Esophagus mucosa (tissue), 1 donor: Measurements from ENCODE around the gene SEMA6A. TPM values are rescaled to one million over a fixed set of nuclear protein-coding genes. Genes with fewer than 3 reads are reported as not detected.

Source experiments
- ATAC-seq: fragments of 200-7000 bp; cut with Tn5 transposase; one replicate; pipeline ENCODE4 v1.9.1; 2020
- total RNA-seq: library from RNA; stranded (reverse); gene quantifications from one replicate; pipeline ENCODE4 v1.2.4, GENCODE V29; 2023
- donor health status: DM: yes; HTN: yes; CAD: no.

The SEMA6A gene
- total RNA-seq, 1 donor from 2014 or later: 6.1 TPM

- peak; percentile 76 for ATAC-seq
Observed at GRCh38 chr5:116576053-116576713, 1.6 kb upstream of the SEMA6A start.

GRCh38 chr5:116575326-116576052 lies 866 bp upstream of the SEMA6A start:
- ATAC-seq: peak; percentile 64

GRCh38 chr5:116573702-116574366 lies 789 bp downstream of the SEMA6A start:
- no peak for ATAC-seq

- no peak for ATAC-seq
Observed at GRCh38 chr5:116573279-116573701, 1.3 kb downstream of the SEMA6A start.

- ATAC-seq: no peak
Observed at GRCh38 chr5:116572350-116573278, 2.0 kb downstream of the SEMA6A start.

GRCh38 chr5:116571568-116572349 lies 2.9 kb downstream of the SEMA6A start:
- no peak for ATAC-seq

- no peak for ATAC-seq
Observed at GRCh38 chr5:116569999-116570398, 4.6 kb downstream of the SEMA6A start.

- ATAC-seq: no peak
Observed at GRCh38 chr5:116567106-116567505, 7.5 kb downstream of the SEMA6A start.

GRCh38 chr5:116566251-116566650 lies 8.4 kb downstream of the SEMA6A start:
- ATAC-seq: no peak

- no peak for ATAC-seq
Observed at GRCh38 chr5:116564756-116565490, 9.7 kb downstream of the SEMA6A start.

GRCh38 chr5:116564312-116564711 lies 10.3 kb downstream of the SEMA6A start:
- ATAC-seq: no peak

GRCh38 chr5:116563736-116564308 lies 10.8 kb downstream of the SEMA6A start:
- no peak for ATAC-seq

- ATAC-seq: no peak
Observed at GRCh38 chr5:116562669-116563068, 12.0 kb downstream of the SEMA6A start.

GRCh38 chr5:116561658-116562057 lies 13.0 kb downstream of the SEMA6A start:
- ATAC-seq: no peak

- ATAC-seq: no peak
Observed at GRCh38 chr5:116559673-116560164, 14.9 kb downstream of the SEMA6A start.

GRCh38 chr5:116559239-116559638 lies 15.4 kb downstream of the SEMA6A start:
- no peak for ATAC-seq

GRCh38 chr5:116557669-116558271 lies 16.9 kb downstream of the SEMA6A start:
- no peak for ATAC-seq

- ATAC-seq: no peak
Observed at GRCh38 chr5:116554764-116555163, 19.9 kb downstream of the SEMA6A start.

- no peak for ATAC-seq
Observed at GRCh38 chr5:116553366-116553765, 21.3 kb downstream of the SEMA6A start.

GRCh38 chr5:116550082-116550481 lies 24.5 kb downstream of the SEMA6A start:
- no peak for ATAC-seq
